Mesodermal cell (in vitro differentiated cells): Measurements from ENCODE around the gene SEMA6A.

Experiments
- H3K27ac ChIP-seq: 2 replicates; pipeline ENCODE4 v1.7.0; 2013; ENCODE audit warnings: mild to moderate bottlenecking, low read depth, low read length, moderate library complexity; ENCODE audit not compliant: severe bottlenecking
- H3K36me3 ChIP-seq: 2 replicates; pipeline ENCODE4 v1.7.1; 2013; ENCODE audit warnings: mild to moderate bottlenecking, low read length, moderate library complexity; ENCODE audit not compliant: control insufficient read depth, insufficient read depth
- H3K4me1 ChIP-seq: one replicate; pipeline ENCODE4 v1.7.1; 2013; ENCODE audit warnings: mild to moderate bottlenecking, low read length; ENCODE audit not compliant: insufficient read depth, control insufficient read depth, poor library complexity, severe bottlenecking
- H3K4me3 ChIP-seq: 2 replicates; pipeline ENCODE4 v1.7.0; 2013; ENCODE audit warnings: low read length, control low read depth, mild to moderate bottlenecking; ENCODE audit not compliant: insufficient read depth, poor library complexity, severe bottlenecking; ENCODE audit errors: extremely low read depth
- H3K9me3 ChIP-seq: 2 replicates; pipeline ENCODE4 v1.7.1; 2013; ENCODE audit warnings: mild to moderate bottlenecking, low read length, moderate library complexity; ENCODE audit not compliant: control insufficient read depth
- WGBS, 2 experiments: methylation state at CpG; one replicate each; pipeline ENCODE4 v1.1.5; 2013; ENCODE audit warnings: missing lambda C conversion rate in 2 of 2; ENCODE audit not compliant: insufficient coverage in 2 of 2; 5-methylcytosine and 5-hydroxymethylcytosine counted together

SEMA6A gene

DNA sequence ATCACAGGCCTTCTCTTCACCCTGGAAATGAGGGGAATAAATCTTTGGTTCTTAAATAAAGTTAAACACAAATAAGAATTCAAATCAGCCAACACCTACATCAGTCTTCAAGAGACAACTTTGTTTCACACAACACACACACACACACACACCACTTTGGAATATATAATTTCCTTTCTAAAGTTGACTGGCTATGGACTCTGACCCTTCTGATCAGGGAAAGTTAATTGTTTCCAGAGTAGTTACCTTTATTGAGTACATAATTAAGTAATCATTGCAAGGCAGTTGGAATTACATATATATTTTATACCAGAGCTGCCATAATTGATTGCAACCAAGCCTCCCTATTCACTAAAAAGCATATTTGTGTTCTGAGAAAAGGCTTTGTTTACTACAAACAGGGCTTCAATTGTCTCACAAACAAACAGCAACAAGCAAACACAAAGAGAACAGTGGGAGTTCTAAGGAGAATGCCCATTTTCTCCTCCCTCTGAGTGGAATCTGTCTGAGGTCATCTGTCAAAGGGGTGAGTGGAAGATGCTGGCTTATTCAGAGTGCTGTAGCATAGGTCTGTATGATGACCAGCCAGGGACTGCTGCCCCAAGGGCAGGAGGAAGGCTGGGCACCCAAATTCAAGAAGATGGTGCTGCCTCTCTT lies 136.6 kb downstream of the SEMA6A start:
- no peaks in the 10 kb centered on the region for H3K9me3 ChIP-seq
- no peaks in the 10 kb centered on the region for H3K36me3 ChIP-seq
- peaks cover 3% of the 10 kb centered on the region for H3K4me1 ChIP-seq
- H3K4me3 ChIP-seq: no peak overlapping the region
- no peak overlapping the region for H3K27ac ChIP-seq

DNA sequence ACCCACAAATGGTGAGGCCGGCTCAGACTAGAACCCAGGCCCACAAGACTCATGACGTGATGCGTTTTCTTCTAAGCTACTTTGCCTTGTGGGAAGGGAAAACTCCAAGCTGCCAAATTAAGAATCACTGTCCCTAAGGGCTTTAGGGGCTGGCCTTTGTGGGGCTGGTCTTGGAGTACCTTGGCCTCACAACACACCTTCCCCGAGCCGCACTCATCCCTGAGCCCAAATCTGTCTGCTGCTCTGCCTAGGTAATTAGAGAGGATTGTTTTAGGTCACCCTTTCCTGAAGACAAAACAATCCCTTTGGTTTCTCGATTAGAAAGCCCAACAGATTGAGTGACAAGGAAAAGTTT lies 137.3 kb downstream of the SEMA6A start:
- H3K4me3 ChIP-seq: no peak overlapping the region
- no peak overlapping the region for H3K27ac ChIP-seq
- no peaks in the 10 kb centered on the region for H3K36me3 ChIP-seq
- no peaks in the 10 kb centered on the region for H3K9me3 ChIP-seq
- peaks cover 3% of the 10 kb centered on the region for H3K4me1 ChIP-seq
- WGBS, 2 experiments: 94 to 97% methylated on average over 3 to 5 of the region's 6 CpGs

DNA sequence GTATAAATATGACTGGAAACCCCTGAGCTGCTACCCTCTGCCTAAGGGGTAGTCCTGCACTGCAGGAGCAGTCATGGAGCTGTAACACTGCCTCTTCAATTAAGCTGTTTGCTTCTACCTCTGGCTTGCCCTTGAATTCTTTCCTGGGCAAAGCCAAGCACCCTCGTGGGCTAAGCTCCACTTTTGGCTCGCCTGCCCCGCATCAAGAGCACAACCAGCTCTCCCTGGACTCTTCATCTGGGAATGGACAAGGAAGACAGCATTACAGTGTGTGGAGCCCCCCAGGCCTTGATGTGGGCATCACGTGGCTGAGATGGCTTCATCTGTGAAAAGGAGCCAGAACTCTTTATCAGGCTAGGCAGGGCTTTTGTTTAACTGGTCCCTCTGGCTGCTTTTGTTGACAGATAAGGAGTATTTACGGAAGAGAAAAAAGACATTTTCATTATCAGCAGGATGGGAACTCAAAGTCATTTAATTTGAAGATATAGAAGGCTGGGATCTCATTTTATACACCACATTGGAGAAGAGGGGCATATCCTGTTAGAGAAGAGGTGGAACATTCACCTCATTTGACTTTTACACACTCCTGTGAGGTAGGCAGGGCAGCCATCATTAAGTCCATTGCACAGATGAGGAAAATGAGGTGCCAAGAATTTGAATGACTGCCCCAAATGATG lies 137.8 kb downstream of the SEMA6A start:
- 84 to 100% methylated on average over 3 to 4 of the region's 5 CpGs for WGBS, 2 experiments
- H3K36me3 ChIP-seq: no peaks in the 10 kb centered on the region
- H3K9me3 ChIP-seq: no peaks in the 10 kb centered on the region
- no peak overlapping the region for H3K4me3 ChIP-seq
- H3K4me1 ChIP-seq: peaks cover 3% of the 10 kb centered on the region
- no peak overlapping the region for H3K27ac ChIP-seq

DNA sequence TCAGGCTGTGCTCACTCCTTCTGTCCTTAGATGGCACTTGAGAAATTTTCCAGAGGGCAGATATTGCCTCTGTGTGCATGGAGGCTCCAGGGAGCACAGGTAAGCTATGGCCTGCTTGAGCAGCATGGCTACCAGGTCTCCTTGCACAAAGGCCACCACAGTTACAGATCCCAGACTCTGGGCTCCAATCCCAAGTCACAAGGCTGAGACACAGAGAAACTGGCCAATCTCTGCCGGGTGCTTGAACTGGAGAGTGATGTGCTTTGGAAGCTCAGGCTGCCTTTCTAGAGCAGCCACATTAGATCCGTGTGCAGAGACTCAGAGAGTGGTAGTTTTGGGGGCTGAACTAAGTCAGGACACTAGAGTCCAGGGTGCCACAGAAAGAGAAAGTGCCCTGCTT lies 145.7 kb downstream of the SEMA6A start:
- Histone ChIP-seq H3K9me3 (no peaks in the 10 kb centered on the region), H3K27ac (no peak overlapping the region), H3K4me1 (no peaks in the 10 kb centered on the region), H3K36me3 (no peaks in the 10 kb centered on the region), H3K4me3 (no peak overlapping the region)
- 53 to 76% methylated on average over 2 of the region's 2 CpGs for WGBS, 2 experiments

DNA sequence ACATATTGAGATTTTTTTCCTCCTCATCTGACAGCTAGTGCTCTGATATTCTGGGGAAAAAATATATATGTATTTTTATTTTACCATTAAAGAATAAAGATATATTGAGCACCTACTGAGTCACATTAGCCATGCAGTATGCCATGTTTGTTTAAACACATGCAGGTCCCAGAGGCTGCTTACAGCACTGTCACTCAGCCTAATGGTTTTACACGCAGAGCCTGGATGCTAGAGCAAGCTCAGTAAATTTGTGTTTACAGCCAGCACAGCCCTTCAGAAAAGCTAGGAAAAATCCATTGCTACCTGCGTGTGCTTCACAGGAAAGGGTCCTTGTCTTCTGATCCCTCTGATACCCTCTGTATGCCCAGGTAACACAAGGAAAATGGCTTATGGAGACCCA lies 146.2 kb downstream of the SEMA6A start:
- Histone ChIP-seq H3K36me3 (no peaks in the 10 kb centered on the region), H3K9me3 (no peaks in the 10 kb centered on the region), H3K4me1 (no peaks in the 10 kb centered on the region), H3K4me3 (no peak overlapping the region), H3K27ac (no peak overlapping the region)
- WGBS, 2 experiments: 94 to 100% methylated on average over 2 of the region's 2 CpGs

DNA sequence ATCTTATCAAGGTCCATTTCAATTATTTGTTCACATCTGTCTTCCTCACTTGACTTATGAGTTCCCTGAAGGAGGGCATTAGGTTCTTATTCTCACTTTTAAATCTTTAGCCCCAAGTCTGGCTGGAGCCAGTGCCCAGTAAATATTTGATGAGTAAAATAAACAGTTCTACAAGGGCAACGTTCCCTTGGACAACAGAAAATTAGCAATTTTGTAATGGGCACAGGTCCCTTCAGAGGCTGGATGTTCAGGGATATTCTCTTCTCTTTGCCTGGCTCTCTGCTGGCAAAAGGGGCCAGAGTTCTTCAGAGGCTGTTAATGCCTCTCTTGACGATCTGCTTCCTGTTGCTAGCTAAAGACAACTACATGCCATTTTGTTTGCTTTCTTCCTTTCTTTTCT lies 149.7 kb downstream of the SEMA6A start:
- Histone ChIP-seq H3K9me3 (no peaks in the 10 kb centered on the region), H3K27ac (no peak overlapping the region), H3K36me3 (no peaks in the 10 kb centered on the region), H3K4me3 (no peak overlapping the region), H3K4me1 (no peaks in the 10 kb centered on the region)
- 68 to 89% methylated on average over 2 of the region's 2 CpGs for WGBS, 2 experiments

DNA sequence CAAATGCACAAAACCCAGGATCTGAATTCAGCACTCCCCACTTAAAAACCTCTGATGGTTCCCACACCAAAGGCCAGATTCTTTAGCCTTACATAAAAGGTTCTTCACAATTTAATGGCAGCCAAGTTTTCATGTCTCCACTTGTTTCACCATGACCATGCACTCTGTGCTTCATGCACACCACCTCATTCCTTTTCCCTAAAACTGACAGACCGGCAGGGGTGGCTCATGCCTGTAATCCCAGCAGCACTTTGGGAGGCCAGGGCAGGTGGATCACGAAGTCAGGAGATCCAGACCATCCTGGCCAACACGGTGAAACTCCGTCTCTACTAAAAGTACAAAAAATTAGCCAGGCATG lies 150.4 kb downstream of the SEMA6A start:
- H3K27ac ChIP-seq: no peak overlapping the region
- H3K36me3 ChIP-seq: no peaks in the 10 kb centered on the region
- H3K4me3 ChIP-seq: no peak overlapping the region
- WGBS, 2 experiments: 73 to 84% methylated on average over 3 of the region's 4 CpGs
- no peaks in the 10 kb centered on the region for H3K4me1 ChIP-seq
- H3K9me3 ChIP-seq: no peaks in the 10 kb centered on the region

DNA sequence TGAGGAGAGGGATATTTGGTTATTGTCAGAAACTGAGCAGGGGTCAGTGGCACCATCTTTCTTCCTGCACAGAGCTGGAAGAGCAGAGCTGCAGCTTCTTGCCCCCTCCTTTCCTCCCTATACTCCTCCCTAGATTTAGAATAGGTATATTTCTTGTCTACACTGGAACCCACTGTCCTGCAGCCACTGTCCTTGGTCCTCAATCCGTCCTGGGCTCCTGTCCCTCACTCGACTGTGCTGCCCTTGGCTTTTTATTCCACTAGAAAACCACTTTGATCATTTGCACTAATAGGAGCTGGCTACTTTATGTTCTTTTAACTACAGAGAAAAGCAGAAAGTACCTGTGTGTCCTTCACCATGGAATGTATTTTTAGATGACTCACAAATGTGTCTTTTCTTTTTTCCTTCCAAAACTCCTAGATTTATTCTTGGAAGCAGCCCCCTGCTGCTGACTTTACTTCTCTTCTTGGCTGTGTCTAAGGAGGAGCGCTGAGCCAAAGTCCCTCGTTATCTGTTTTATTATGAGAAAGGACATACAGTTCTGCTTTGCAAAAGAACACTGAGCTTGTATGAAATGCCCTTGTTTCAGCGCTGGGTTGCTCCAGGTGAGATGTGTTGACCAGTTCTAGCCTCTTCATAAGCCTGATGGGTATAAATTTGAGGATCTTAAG lies 150.9 kb downstream of the SEMA6A start:
- H3K4me3 ChIP-seq: no peak overlapping the region

DNA sequence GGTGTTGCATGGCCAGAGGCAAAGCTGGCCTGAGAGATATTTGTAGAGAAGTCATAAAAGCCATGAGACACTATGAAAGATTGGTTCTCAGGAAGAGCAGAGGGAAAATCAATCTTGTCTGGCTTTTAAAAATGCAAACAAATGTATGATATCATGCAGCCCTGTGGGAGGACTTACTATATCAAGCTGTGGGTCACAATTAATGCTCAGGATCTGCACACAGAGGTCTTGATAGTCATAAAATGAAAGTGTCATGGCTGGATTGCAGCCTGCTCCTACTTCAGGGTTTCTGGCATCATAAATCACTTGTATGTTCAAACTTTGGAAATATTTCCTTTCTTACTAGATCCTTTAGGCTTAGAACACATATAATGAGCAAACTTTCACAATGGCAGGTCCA lies 151.5 kb downstream of the SEMA6A start:
- Histone ChIP-seq H3K27ac (no peak overlapping the region), H3K36me3 (no peaks in the 10 kb centered on the region)

More for the DNA sequence above, 150.9 kb downstream of the SEMA6A start:
- Histone ChIP-seq H3K4me1 (no peaks in the 10 kb centered on the region), H3K36me3 (no peaks in the 10 kb centered on the region), H3K9me3 (no peaks in the 10 kb centered on the region), H3K27ac (no peak overlapping the region)
- WGBS, 2 experiments: 81 to 92% methylated on average over 3 to 4 of the region's 5 CpGs

DNA sequence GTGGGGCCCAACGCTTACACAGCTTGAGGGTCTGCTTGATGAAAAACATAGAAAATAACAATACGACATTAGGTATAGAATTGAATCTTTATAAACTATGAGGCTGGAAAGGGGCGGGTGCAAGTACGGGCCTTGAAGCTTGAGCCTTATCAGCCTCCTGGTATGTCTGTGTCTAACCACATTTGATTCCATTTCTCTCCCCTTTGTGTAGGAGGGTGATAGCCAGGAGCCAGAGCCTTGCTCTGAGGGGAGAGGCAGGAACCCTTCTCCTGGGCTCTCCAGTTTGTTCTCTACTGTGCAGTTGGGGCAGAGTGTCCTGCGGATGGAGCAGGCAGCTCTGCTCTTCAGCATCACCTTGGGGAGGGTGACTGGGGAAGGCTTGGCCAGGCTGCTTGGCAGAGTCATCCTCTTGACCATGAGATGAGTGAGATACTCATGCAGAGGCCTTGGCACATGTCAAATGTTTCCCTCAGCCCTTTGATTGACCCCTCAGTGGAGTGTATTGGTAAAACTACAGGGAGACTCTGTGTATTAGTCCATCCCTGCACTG lies 153.5 kb downstream of the SEMA6A start:
- H3K4me1 ChIP-seq: no peaks in the 10 kb centered on the region
- no peaks in the 10 kb centered on the region for H3K36me3 ChIP-seq
- no peak overlapping the region for H3K27ac ChIP-seq
- 89% methylated on average over 3 of the region's 5 CpGs; no CpG with 5 or more reads in 1 of the 2 experiments for WGBS, 2 experiments
- no peaks in the 10 kb centered on the region for H3K9me3 ChIP-seq
- no peak overlapping the region for H3K4me3 ChIP-seq

More for the DNA sequence above, 151.5 kb downstream of the SEMA6A start:
- Histone ChIP-seq H3K9me3 (no peaks in the 10 kb centered on the region), H3K4me3 (no peak overlapping the region), H3K4me1 (no peaks in the 10 kb centered on the region)

DNA sequence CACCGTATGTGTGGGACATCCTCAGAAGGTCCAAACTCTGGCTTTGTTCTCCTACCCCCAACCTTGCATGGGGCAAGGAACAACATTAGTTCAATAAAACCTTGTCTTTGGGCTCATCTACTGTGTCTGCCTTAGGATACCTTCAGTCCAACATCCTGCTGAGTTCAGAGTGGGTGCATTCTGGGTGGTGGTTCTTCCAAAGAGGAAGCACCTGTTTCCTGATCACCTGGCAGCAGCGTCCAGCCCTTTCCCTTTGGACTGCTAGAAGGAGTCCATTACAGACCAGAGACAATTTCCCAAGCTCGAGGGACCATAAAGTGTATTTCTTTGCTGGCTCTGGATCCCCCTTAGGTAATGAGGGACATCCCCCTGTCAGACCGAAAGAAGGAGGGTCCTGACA lies 154.1 kb downstream of the SEMA6A start:
- H3K9me3 ChIP-seq: no peaks in the 10 kb centered on the region
- no peaks in the 10 kb centered on the region for H3K36me3 ChIP-seq
- 84 to 100% methylated on average over 1 to 3 of the region's 4 CpGs for WGBS, 2 experiments

More for the DNA sequence above, 154.1 kb downstream of the SEMA6A start:
- Histone ChIP-seq H3K27ac (no peak overlapping the region), H3K4me3 (no peak overlapping the region), H3K4me1 (no peaks in the 10 kb centered on the region)
